ENCODE results near the gene SAFB. TPM values are rescaled to one million over a fixed set of nuclear protein-coding genes. Genes with fewer than 3 reads are reported as not detected.
A peak's percentile ranks its signal among the peaks of the same experiment; 100 is the strongest.

The SAFB gene
- polyA plus RNA-seq, 4 donors: 44.0 to 105 (median 55.4) TPM

GRCh38 chr19:5677580-5677979, 54.7 kb downstream of the SAFB start:
- 80 to 87% (median 86%) methylated on average over 9 of the region's 9 CpGs for WGBS, 3 donors
- Histone ChIP-seq H3K9me3 (ENCODE audit: control insufficient read depth in 2 of 2, insufficient read depth in 1 of 2, low read depth in 1 of 2, low read length in 1 of 2) (no peaks in the 10 kb centered on the region), H3K4me3 (ENCODE audit: low read depth in 1 of 3, low read length in 3 of 3) (no peak overlapping the region), H3K4me1 (ENCODE audit: control insufficient read depth in 3 of 3, insufficient read depth in 2 of 3, low read depth in 1 of 3, low read length in 2 of 3) (peaks cover 1 to 10% (median 6%) of the 10 kb centered on the region in 3 donors), H3K27me3 (ENCODE audit: control insufficient read depth in 3 of 3, insufficient read depth in 3 of 3, low read length in 3 of 3) (peaks cover 0 to 4% (median 0%) of the 10 kb centered on the region in 3 donors), H3K36me3 (ENCODE audit: control insufficient read depth in 3 of 3, insufficient read depth in 2 of 3, low read depth in 1 of 3, low read length in 3 of 3) (peaks cover 0 to 17% (median 0%) of the 10 kb centered on the region in 3 donors), H3K27ac (ENCODE audit: low read depth in 1 of 3, low read length in 2 of 3) (no peak overlapping the region)
- FAIRE-seq (no peak), DNase-seq (no peak)

- no peak overlapping the region for H3K4me3 ChIP-seq (ENCODE audit: low read depth in 1 of 3, low read length in 3 of 3)
- no peak for FAIRE-seq
- no peak overlapping the region for H3K27ac ChIP-seq (ENCODE audit: low read depth in 1 of 3, low read length in 2 of 3)
- DNase-seq: no peak
- peaks cover 1 to 10% (median 6%) of the 10 kb centered on the region in 3 donors for H3K4me1 ChIP-seq (ENCODE audit: control insufficient read depth in 3 of 3, insufficient read depth in 2 of 3, low read depth in 1 of 3, low read length in 2 of 3)
- peaks cover 0 to 17% (median 0%) of the 10 kb centered on the region in 3 donors for H3K36me3 ChIP-seq (ENCODE audit: control insufficient read depth in 3 of 3, insufficient read depth in 2 of 3, low read depth in 1 of 3, low read length in 3 of 3)
- H3K27me3 ChIP-seq (ENCODE audit: control insufficient read depth in 3 of 3, insufficient read depth in 3 of 3, low read length in 3 of 3): peaks cover 0 to 4% (median 0%) of the 10 kb centered on the region in 3 donors
- no peaks in the 10 kb centered on the region for H3K9me3 ChIP-seq (ENCODE audit: control insufficient read depth in 2 of 2, insufficient read depth in 1 of 2, low read depth in 1 of 2, low read length in 1 of 2)
- 88 to 91% (median 91%) methylated on average over 19 to 22 of the region's 22 CpGs for WGBS, 3 donors
Observed at GRCh38 chr19:5678071-5678718, 55.3 kb downstream of the SAFB start.

GRCh38 chr19:5679289-5680083, 56.6 kb downstream of the SAFB start:
- Histone ChIP-seq H3K36me3 (ENCODE audit: control insufficient read depth in 3 of 3, insufficient read depth in 2 of 3, low read depth in 1 of 3, low read length in 3 of 3) (peaks cover 0 to 17% (median 0%) of the 10 kb centered on the region in 3 donors), H3K27ac (ENCODE audit: low read depth in 1 of 3, low read length in 2 of 3) (peak overlapping the region in 2 of 3 donors; percentile 80 to 83), H3K4me1 (ENCODE audit: control insufficient read depth in 3 of 3, insufficient read depth in 2 of 3, low read depth in 1 of 3, low read length in 2 of 3) (peaks cover 1 to 10% (median 6%) of the 10 kb centered on the region in 3 donors), H3K27me3 (ENCODE audit: control insufficient read depth in 3 of 3, insufficient read depth in 3 of 3, low read length in 3 of 3) (peaks cover 0 to 4% (median 0%) of the 10 kb centered on the region in 3 donors), H3K9me3 (ENCODE audit: control insufficient read depth in 2 of 2, insufficient read depth in 1 of 2, low read depth in 1 of 2, low read length in 1 of 2) (no peaks in the 10 kb centered on the region), H3K4me3 (ENCODE audit: low read depth in 1 of 3, low read length in 3 of 3) (peak overlapping the region; percentile 55 to 98 (median 64))
- no peak for DNase-seq
- no peak for FAIRE-seq
- whole genome bisulfite sequencing, 3 donors: 17 to 29% (median 24%) methylated on average over 26 of the region's 26 CpGs

- WGBS, 3 donors: 0% methylated on average over 23 of the region's 23 CpGs
Observed at GRCh38 chr19:5680084-5680436, 57.2 kb downstream of the SAFB start.

GRCh38 chr19:5680437-5681368, 57.8 kb downstream of the SAFB start, which contains the start of the genes HSD11B1L and MICOS13:
TSS of gene HSD11B1L (plus strand) at chr19:5681027. CDS start at chr19:5684833, 3,806 bp downstream.
TSS of gene MICOS13 (minus strand) at chr19:5680516. CDS start at chr19:5680486, 30 bp downstream.
- peaks cover 0 to 17% (median 0%) of the 10 kb centered on the region in 3 donors for H3K36me3 ChIP-seq (ENCODE audit: control insufficient read depth in 3 of 3, insufficient read depth in 2 of 3, low read depth in 1 of 3, low read length in 3 of 3)
- peaks cover 0 to 4% (median 0%) of the 10 kb centered on the region in 3 donors for H3K27me3 ChIP-seq (ENCODE audit: control insufficient read depth in 3 of 3, insufficient read depth in 3 of 3, low read length in 3 of 3)
- 0 to 1% (median 1%) methylated on average over 80 to 94 of the region's 94 CpGs for whole genome bisulfite sequencing, 3 donors
- DNase-seq: peak; percentile 99 to 100
- H3K27ac ChIP-seq (ENCODE audit: low read depth in 1 of 3, low read length in 2 of 3): peak within 1 kb of the TSS; percentile 51 to 83 (median 80)
- peaks cover 1 to 10% (median 6%) of the 10 kb centered on the region in 3 donors for H3K4me1 ChIP-seq (ENCODE audit: control insufficient read depth in 3 of 3, insufficient read depth in 2 of 3, low read depth in 1 of 3, low read length in 2 of 3)
- peak; percentile 85 for FAIRE-seq
- no peaks in the 10 kb centered on the region for H3K9me3 ChIP-seq (ENCODE audit: control insufficient read depth in 2 of 2, insufficient read depth in 1 of 2, low read depth in 1 of 2, low read length in 1 of 2)
- peak within 1 kb of the TSS; percentile 55 to 98 (median 64) for H3K4me3 ChIP-seq (ENCODE audit: low read depth in 1 of 3, low read length in 3 of 3)

More at GRCh38 chr19:5680084-5680436, 57.2 kb downstream of the SAFB start:
- H3K4me1 ChIP-seq (ENCODE audit: control insufficient read depth in 3 of 3, insufficient read depth in 2 of 3, low read depth in 1 of 3, low read length in 2 of 3): peaks cover 1 to 10% (median 6%) of the 10 kb centered on the region in 3 donors
- peak overlapping the region; percentile 51 to 83 (median 80) for H3K27ac ChIP-seq (ENCODE audit: low read depth in 1 of 3, low read length in 2 of 3)
- peaks cover 0 to 4% (median 0%) of the 10 kb centered on the region in 3 donors for H3K27me3 ChIP-seq (ENCODE audit: control insufficient read depth in 3 of 3, insufficient read depth in 3 of 3, low read length in 3 of 3)
- no peaks in the 10 kb centered on the region for H3K9me3 ChIP-seq (ENCODE audit: control insufficient read depth in 2 of 2, insufficient read depth in 1 of 2, low read depth in 1 of 2, low read length in 1 of 2)
- peak overlapping the region; percentile 55 to 98 (median 64) for H3K4me3 ChIP-seq (ENCODE audit: low read depth in 1 of 3, low read length in 3 of 3)
- FAIRE-seq (no peak), DNase-seq (no peak)
- peaks cover 0 to 17% (median 0%) of the 10 kb centered on the region in 3 donors for H3K36me3 ChIP-seq (ENCODE audit: control insufficient read depth in 3 of 3, insufficient read depth in 2 of 3, low read depth in 1 of 3, low read length in 3 of 3)

GRCh38 chr19:5681391-5682106, 58.7 kb downstream of the SAFB start:
- DNase-seq (no peak), FAIRE-seq (no peak)
- Histone ChIP-seq H3K36me3 (ENCODE audit: control insufficient read depth in 3 of 3, insufficient read depth in 2 of 3, low read depth in 1 of 3, low read length in 3 of 3) (peaks cover 0 to 17% (median 0%) of the 10 kb centered on the region in 3 donors), H3K27me3 (ENCODE audit: control insufficient read depth in 3 of 3, insufficient read depth in 3 of 3, low read length in 3 of 3) (peaks cover 0 to 4% (median 0%) of the 10 kb centered on the region in 3 donors), H3K4me3 (ENCODE audit: low read depth in 1 of 3, low read length in 3 of 3) (peak overlapping the region in 1 of 3 donors; percentile 98), H3K27ac (ENCODE audit: low read depth in 1 of 3, low read length in 2 of 3) (no peak overlapping the region), H3K4me1 (ENCODE audit: control insufficient read depth in 3 of 3, insufficient read depth in 2 of 3, low read depth in 1 of 3, low read length in 2 of 3) (peaks cover 1 to 14% (median 6%) of the 10 kb centered on the region in 3 donors), H3K9me3 (ENCODE audit: control insufficient read depth in 2 of 2, insufficient read depth in 1 of 2, low read depth in 1 of 2, low read length in 1 of 2) (no peaks in the 10 kb centered on the region)
- 63 to 69% (median 65%) methylated on average over 15 to 17 of the region's 17 CpGs for WGBS, 3 donors

GRCh38 chr19:5682107-5682482, 59.2 kb downstream of the SAFB start:
- H3K4me3 ChIP-seq (ENCODE audit: low read depth in 1 of 3, low read length in 3 of 3): no peak overlapping the region
- H3K9me3 ChIP-seq (ENCODE audit: control insufficient read depth in 2 of 2, insufficient read depth in 1 of 2, low read depth in 1 of 2, low read length in 1 of 2): no peaks in the 10 kb centered on the region
- WGBS, 3 donors: 84 to 88% (median 87%) methylated on average over 3 of the region's 3 CpGs
- no peak for DNase-seq
- H3K27me3 ChIP-seq (ENCODE audit: control insufficient read depth in 3 of 3, insufficient read depth in 3 of 3, low read length in 3 of 3): peaks cover 0 to 4% (median 0%) of the 10 kb centered on the region in 3 donors
- H3K4me1 ChIP-seq (ENCODE audit: control insufficient read depth in 3 of 3, insufficient read depth in 2 of 3, low read depth in 1 of 3, low read length in 2 of 3): peaks cover 1 to 14% (median 6%) of the 10 kb centered on the region in 3 donors
- H3K27ac ChIP-seq (ENCODE audit: low read depth in 1 of 3, low read length in 2 of 3): no peak overlapping the region
- H3K36me3 ChIP-seq (ENCODE audit: control insufficient read depth in 3 of 3, insufficient read depth in 2 of 3, low read depth in 1 of 3, low read length in 3 of 3): peaks cover 0 to 14% (median 0%) of the 10 kb centered on the region in 3 donors
- no peak for FAIRE-seq

Data from small intestine (tissue), 7 donors.